RWPE2 (cell line): ENCODE results near the gene LYPD3.

Experiments
- ATAC-seq: fragments of 200-7000 bp; cut with Tn5 transposase; 3 replicates; pipeline ENCODE4 v1.9.1; 2021; ENCODE audit warnings: low read depth
- DNase-seq: peaks from one replicate; pipeline ENCODE4 v3.0.0-alpha.2; 2020; ENCODE audit warnings: low spot score
- H3K27ac ChIP-seq: fragments of 450-650 bp; 2 replicates; pipeline ENCODE4 v1.5.1; 2017; ENCODE audit warnings: mild to moderate bottlenecking; ENCODE audit not compliant: poor library complexity, severe bottlenecking
- H3K27me3 ChIP-seq: fragments of 250-450 bp; sonication (Bioruptor Pico); 2 replicates; pipeline ENCODE4 v1.5.1; 2021; ENCODE audit warnings: mild to moderate bottlenecking, moderate library complexity; ENCODE audit not compliant: insufficient read depth, poor library complexity, severe bottlenecking
- H3K36me3 ChIP-seq: fragments of 250-450 bp; sonication (Bioruptor Pico); 2 replicates; pipeline ENCODE4 v1.5.1; 2020; ENCODE audit warnings: low read depth, mild to moderate bottlenecking, moderate library complexity
- H3K4me1 ChIP-seq: fragments of 250-450 bp; sonication (Bioruptor Pico); 2 replicates; pipeline ENCODE4 v1.5.1; 2021; ENCODE audit warnings: mild to moderate bottlenecking, moderate library complexity; ENCODE audit not compliant: insufficient read depth, poor library complexity, severe bottlenecking
- H3K4me3 ChIP-seq: fragments of 250-450 bp; sonication (Bioruptor Pico); 2 replicates; pipeline ENCODE4 v1.5.1; 2021; ENCODE audit warnings: mild to moderate bottlenecking, moderate library complexity; ENCODE audit not compliant: severe bottlenecking
- H3K9me3 ChIP-seq: fragments of 250-450 bp; sonication (Bioruptor Pico); 2 replicates; pipeline ENCODE4 v1.5.1; 2021; ENCODE audit warnings: mild to moderate bottlenecking, moderate library complexity; ENCODE audit not compliant: severe bottlenecking
- TF ChIP-seq, protein P1 (sequence below): fragments of 450-650 bp; IDR thresholded peaks from one replicate; pipeline ENCODE4 v1.5.1; 2017; ENCODE audit warnings: mild to moderate bottlenecking, moderate library complexity; ENCODE audit not compliant: poor library complexity, severe bottlenecking

Gene LYPD3

DNA sequence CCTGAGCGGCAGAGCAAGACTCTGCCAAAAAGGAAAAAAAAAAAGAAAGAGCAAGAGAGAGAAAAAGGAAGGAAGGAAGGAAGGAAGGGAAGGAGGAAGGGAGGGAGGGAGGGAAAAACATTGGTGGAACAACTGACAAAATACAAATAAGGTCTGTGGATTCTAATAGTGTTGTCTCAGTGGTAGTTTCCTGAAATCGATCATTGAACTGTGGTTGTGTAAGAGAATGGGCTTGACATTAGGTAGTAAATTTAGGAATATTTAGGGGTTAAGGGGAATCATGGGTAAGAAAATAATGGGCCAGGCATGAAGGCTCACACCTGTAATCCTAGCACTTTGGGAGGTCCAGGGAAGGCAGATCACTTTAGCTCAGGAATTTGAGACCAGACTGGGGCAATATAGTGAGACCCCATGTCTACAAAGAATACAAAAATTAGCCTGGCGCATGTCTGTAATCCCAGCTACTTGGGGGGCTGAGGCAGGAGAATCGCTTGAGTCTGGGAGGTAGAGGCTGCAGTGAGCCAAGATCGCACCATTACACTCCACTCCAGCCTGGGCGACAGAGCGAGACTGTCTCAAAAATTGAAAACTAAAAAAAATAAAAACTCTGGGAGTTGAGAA, 24.7 kb upstream of the LYPD3 start:
- no peaks in the 10 kb centered on the region for H3K9me3 ChIP-seq
- no peaks in the 10 kb centered on the region for H3K36me3 ChIP-seq
- TF ChIP-seq, protein P1, sequence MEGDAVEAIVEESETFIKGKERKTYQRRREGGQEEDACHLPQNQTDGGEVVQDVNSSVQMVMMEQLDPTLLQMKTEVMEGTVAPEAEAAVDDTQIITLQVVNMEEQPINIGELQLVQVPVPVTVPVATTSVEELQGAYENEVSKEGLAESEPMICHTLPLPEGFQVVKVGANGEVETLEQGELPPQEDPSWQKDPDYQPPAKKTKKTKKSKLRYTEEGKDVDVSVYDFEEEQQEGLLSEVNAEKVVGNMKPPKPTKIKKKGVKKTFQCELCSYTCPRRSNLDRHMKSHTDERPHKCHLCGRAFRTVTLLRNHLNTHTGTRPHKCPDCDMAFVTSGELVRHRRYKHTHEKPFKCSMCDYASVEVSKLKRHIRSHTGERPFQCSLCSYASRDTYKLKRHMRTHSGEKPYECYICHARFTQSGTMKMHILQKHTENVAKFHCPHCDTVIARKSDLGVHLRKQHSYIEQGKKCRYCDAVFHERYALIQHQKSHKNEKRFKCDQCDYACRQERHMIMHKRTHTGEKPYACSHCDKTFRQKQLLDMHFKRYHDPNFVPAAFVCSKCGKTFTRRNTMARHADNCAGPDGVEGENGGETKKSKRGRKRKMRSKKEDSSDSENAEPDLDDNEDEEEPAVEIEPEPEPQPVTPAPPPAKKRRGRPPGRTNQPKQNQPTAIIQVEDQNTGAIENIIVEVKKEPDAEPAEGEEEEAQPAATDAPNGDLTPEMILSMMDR, result no peak
- ATAC-seq (no peak), DNase-seq (no peak)
- no peak overlapping the region for H3K27ac ChIP-seq
- H3K4me3 ChIP-seq, result no peak overlapping the region
- no peaks in the 10 kb centered on the region for H3K4me1 ChIP-seq
- no peaks in the 10 kb centered on the region for H3K27me3 ChIP-seq

DNA sequence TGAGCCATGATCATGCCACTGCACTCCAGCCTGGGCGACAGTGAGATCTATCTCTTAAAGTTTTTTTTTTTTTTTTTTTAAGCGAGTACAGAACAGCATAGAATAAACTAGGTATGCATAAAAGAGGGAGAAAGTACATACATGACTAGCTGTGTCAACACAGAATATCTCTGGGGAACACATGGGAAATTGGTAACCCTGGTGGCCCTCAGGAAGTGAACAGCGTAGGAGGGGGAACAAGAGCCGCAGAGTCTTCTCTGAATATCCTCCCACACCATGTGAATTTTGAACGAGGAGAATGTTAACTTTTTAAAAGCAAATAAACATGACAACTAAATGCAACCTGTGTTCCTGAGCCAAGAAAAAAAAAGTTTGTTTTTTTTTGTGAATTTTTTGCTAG, 23.9 kb upstream of the LYPD3 start:
- Histone ChIP-seq H3K4me1 (no peaks in the 10 kb centered on the region), H3K36me3 (no peaks in the 10 kb centered on the region), H3K27me3 (no peaks in the 10 kb centered on the region), H3K9me3 (no peaks in the 10 kb centered on the region), H3K4me3 (no peak overlapping the region), H3K27ac (no peak overlapping the region)
- DNase-seq, result no peak
- no peak for ATAC-seq
- TF ChIP-seq, protein P1, result no peak

- no peaks in the 10 kb centered on the region for H3K4me1 ChIP-seq
These were observed 22.8 kb upstream of the LYPD3 start for GRCh38 chr19:43488179-43488578.

DNA sequence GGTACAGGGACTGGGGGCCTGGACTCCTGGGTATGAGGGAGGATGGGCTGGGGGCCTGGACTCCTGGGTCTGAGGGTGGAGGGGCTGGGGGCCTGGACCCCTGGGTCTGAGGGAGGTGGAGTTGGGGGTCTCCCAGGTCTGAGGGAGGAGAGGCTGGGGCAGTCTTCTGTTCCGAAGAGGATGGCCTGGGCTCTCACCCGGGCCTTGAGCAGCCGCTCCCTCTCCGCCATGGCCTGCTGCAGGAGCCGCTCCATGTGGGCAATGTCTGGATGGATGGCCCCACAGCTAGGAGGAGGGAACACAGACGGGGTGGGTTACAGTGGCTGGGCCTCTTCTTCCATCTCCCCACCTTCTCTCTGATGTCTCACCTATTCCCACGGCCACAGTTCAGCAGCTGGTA, 21.0 kb upstream of the LYPD3 start:
- ATAC-seq, result no peak
- Histone ChIP-seq H3K27ac (no peak overlapping the region), H3K36me3 (no peaks in the 10 kb centered on the region), H3K4me3 (no peak overlapping the region), H3K27me3 (no peaks in the 10 kb centered on the region), H3K9me3 (no peaks in the 10 kb centered on the region), H3K4me1 (no peaks in the 10 kb centered on the region)
- DNase-seq, result no peak
- TF ChIP-seq, protein P1, result no peak

More at GRCh38 chr19:43488179-43488578, 22.8 kb upstream of the LYPD3 start:
- Histone ChIP-seq H3K4me3 (no peak overlapping the region), H3K27ac (no peak overlapping the region), H3K9me3 (no peaks in the 10 kb centered on the region), H3K36me3 (no peaks in the 10 kb centered on the region), H3K27me3 (no peaks in the 10 kb centered on the region)
- DNase-seq (no peak), ATAC-seq (no peak)
- TF ChIP-seq, protein P1, result no peak

GRCh38 chr19:43485951-43486350, 20.5 kb upstream of the LYPD3 start:
- no peaks in the 10 kb centered on the region; the same call in 1 of the 2 replicates for H3K36me3 ChIP-seq
- no peak overlapping the region for H3K27ac ChIP-seq
- H3K27me3 ChIP-seq, result no peaks in the 10 kb centered on the region
- no peaks in the 10 kb centered on the region for H3K9me3 ChIP-seq
- TF ChIP-seq, protein P1, result no peak
- DNase-seq (no peak), ATAC-seq (no peak)
- H3K4me3 ChIP-seq, result no peak overlapping the region
- no peaks in the 10 kb centered on the region for H3K4me1 ChIP-seq
